Endothelial cell of umbilical vein (primary cell): Measurements from ENCODE around the gene MAPK11. TPM values are rescaled to one million over a fixed set of nuclear protein-coding genes. Genes with fewer than 3 reads are reported as not detected.

Experiments
- BruUV-seq: library from RNA; stranded (reverse); fragments of 400-500 nt; replicated peaks from 2 replicates; lab custom pipeline; 2021; lab: Mats Ljungman, UMichigan
- CTCF ChIA-PET: fragments of 300-600, 350-600 bp; sonication (Branson Sonifier 250); formaldehyde crosslinking; loops from one replicate; lab custom pipeline; 2021; ENCODE audit warnings: antibody characterized with exemption, inconsistent platforms; lab: Charles Lee
- POLR2A ChIA-PET: fragments of 300-600, 350-600 bp; sonication (Branson Sonifier 250); formaldehyde crosslinking; loops from one replicate; lab custom pipeline; 2021; ENCODE audit warnings: antibody characterized with exemption, inconsistent platforms; lab: Charles Lee
- DNase-seq: peaks from one replicate; pipeline ENCODE4 v3.0.0-alpha.2; 2011; ENCODE audit warnings: low read depth, low spot score
- FAIRE-seq: peaks from 2 replicates; lab custom pipeline; 2011; peaks lifted over from hg19 to GRCh38; lab: Jason Lieb, UNC
- H2AFZ ChIP-seq: 2 replicates; pipeline ENCODE4 v1.6.0; 2012; ENCODE audit warnings: low read depth, low read length, control low read depth, inconsistent platforms
- H3K27ac ChIP-seq: 2 replicates; pipeline ENCODE4 v1.5.1; 2011; ENCODE audit warnings: low read depth, mild to moderate bottlenecking, control low read depth, low read length, moderate library complexity; ENCODE audit not compliant: insufficient read depth
- H3K27me3 ChIP-seq, 2 experiments: 2 replicates each; pipeline versions ENCODE4 v1.6.0 to v1.6.1; 2011; ENCODE audit warnings: low read length in 2 of 2, mixed read lengths in 1 of 2; ENCODE audit not compliant: control insufficient read depth in 2 of 2, insufficient read depth in 2 of 2
- H3K36me3 ChIP-seq, 2 experiments: 2 replicates in 1 of 2; 3 replicates in 1 of 2; pipeline ENCODE4 v1.5.1; 2011; ENCODE audit warnings: low read length in 2 of 2, mild to moderate bottlenecking in 1 of 2, moderate library complexity in 1 of 2; ENCODE audit not compliant: control insufficient read depth in 2 of 2, insufficient read depth in 2 of 2; ENCODE audit errors: extremely low read depth in 1 of 2
- H3K4me1 ChIP-seq: 3 replicates; pipeline ENCODE4 v1.5.1; 2011; ENCODE audit warnings: mild to moderate bottlenecking, low read length; ENCODE audit not compliant: control insufficient read depth, insufficient read depth; ENCODE audit errors: extremely low read depth
- H3K4me2 ChIP-seq: 2 replicates; pipeline ENCODE4 v1.6.1; 2011; ENCODE audit warnings: low read length, control low read depth, mixed read lengths; ENCODE audit not compliant: insufficient read depth
- H3K4me3 ChIP-seq, 3 experiments: fragments of 200-600 bp in 1 of 3; sonication (generic), shearing (Covaris generic) in 1 of 3; replicated peaks in 1 of 3; 2 replicates each; pipeline ENCODE4 v1.5.1; 2011 to 2016; ENCODE audit warnings: control low read depth in 3 of 3, low read length in 3 of 3, mild to moderate bottlenecking in 2 of 3, inconsistent platforms in 1 of 3, low read depth in 1 of 3, moderate library complexity in 1 of 3; ENCODE audit not compliant: insufficient read depth in 1 of 3
- H3K79me2 ChIP-seq: 2 replicates; pipeline ENCODE4 v1.6.0; 2012; ENCODE audit warnings: low read length, inconsistent platforms; ENCODE audit not compliant: control insufficient read depth, insufficient read depth
- H3K9ac ChIP-seq: replicated peaks from 2 replicates; pipeline ENCODE3; 2011; ENCODE audit warnings: low read length, control low read depth; ENCODE audit not compliant: insufficient read depth; ENCODE audit errors: extremely low read depth
- H3K9me1 ChIP-seq: replicated peaks from 3 replicates; pipeline ENCODE4 v1.6.0; 2011; ENCODE audit warnings: mild to moderate bottlenecking, low read length; ENCODE audit not compliant: control insufficient read depth, insufficient read depth; ENCODE audit errors: extremely low read depth
- H3K9me3 ChIP-seq: replicated peaks from 2 replicates; pipeline ENCODE4 v1.5.1; 2012; ENCODE audit warnings: low read length, inconsistent platforms; ENCODE audit not compliant: control insufficient read depth, insufficient read depth
- H4K20me1 ChIP-seq: replicated peaks from 2 replicates; pipeline ENCODE3; 2011; ENCODE audit warnings: mild to moderate bottlenecking, low read length; ENCODE audit not compliant: control insufficient read depth, insufficient read depth; ENCODE audit errors: extremely low read depth
- CTCF ChIP-seq, 2 donors: IDR thresholded peaks; 1 replicate in 1 of 2; 2 replicates in 1 of 2; pipeline ENCODE4 v1.5.1; 2011; ENCODE audit warnings: low read length in 2 of 2, mild to moderate bottlenecking in 2 of 2, moderate library complexity in 2 of 2, control low read depth in 1 of 2, inconsistent platforms in 1 of 2, low read depth in 1 of 2; ENCODE audit not compliant: insufficient read depth in 1 of 2; ENCODE audit errors: extremely low read depth in 1 of 2
- EZH2 ChIP-seq: IDR thresholded peaks from 2 replicates; pipeline ENCODE4 v1.6.1; 2012; ENCODE audit warnings: borderline replicate concordance, low read depth, mild to moderate bottlenecking, moderate library complexity, low read length, inconsistent platforms; ENCODE audit not compliant: severe bottlenecking
- FOS ChIP-seq: IDR thresholded peaks from 2 replicates; pipeline ENCODE4 v1.6.1; 2011; ENCODE audit warnings: mild to moderate bottlenecking, low read length, moderate library complexity, borderline replicate concordance; ENCODE audit not compliant: insufficient read depth
- GATA2 ChIP-seq: IDR thresholded peaks from 2 replicates; pipeline ENCODE4 v1.7.0; 2011; ENCODE audit warnings: low read depth, mild to moderate bottlenecking, moderate library complexity, mixed read lengths, low read length; ENCODE audit not compliant: insufficient read length, insufficient read depth
- JUN ChIP-seq: IDR thresholded peaks from 2 replicates; pipeline ENCODE4 v1.6.1; 2011; ENCODE audit warnings: borderline replicate concordance, low read depth; ENCODE audit not compliant: insufficient read length, insufficient read depth
- MYC ChIP-seq: IDR thresholded peaks from one replicate; pipeline ENCODE4 v1.6.1; 2011; ENCODE audit warnings: mild to moderate bottlenecking, low read depth, low read length
- POLR2AphosphoS5 ChIP-seq: IDR thresholded peaks from 2 replicates; pipeline ENCODE4 v1.6.1; 2012; ENCODE audit warnings: low read depth, mild to moderate bottlenecking, control low read depth, low read length, moderate library complexity; ENCODE audit not compliant: insufficient read depth
- dilution Hi-C: fragments of 300-500 bp; cut with MboI; formaldehyde crosslinking; loops from one replicate; pipeline ENCODE4 v1.15.0; 2019; ENCODE audit warnings: low sequenced_read_pairs; ENCODE audit not compliant: extremely low pct_ligation_motif_present
- intact Hi-C: fragments of 100-400 bp; cut with micrococcal nuclease; formaldehyde crosslinking; loops from one replicate; pipeline ENCODE4 v1.10.0; 2022
- polyA plus RNA-seq, 4 experiments: library from polyadenylated mRNA; depleted of rRNA in 3 of 4; stranded (reverse) in 3 of 4; unstranded in 1 of 4; fragments of >200 nt; gene quantifications; 2 replicates each; pipeline versions ENCODE4 v1.2.1 to v1.2.3, GENCODE V29; 2011 to 2012; ENCODE audit warnings: missing spikeins in 1 of 4
- total RNA-seq: library from RNA; stranded (reverse); gene quantifications from 2 replicates; pipeline ENCODE4 v1.2.3, GENCODE V29; 2021

The MAPK11 gene
- total and polyA plus RNA-seq, 2 donors (not counting 3 experiments of a cell fraction or from before 2014, with no cell fraction given): 22.8 to 26.3 TPM

GRCh38 chr22:50278461-50278860, 8.3 kb upstream of the MAPK11 start:
- ChIA-PET POLR2A (no interaction called here), CTCF (no interaction called here)
- DNase-seq: no peak
- H3K9ac ChIP-seq: no peak overlapping the region
- no peaks in the 10 kb centered on the region for H3K9me3 ChIP-seq
- BruUV-seq: no TSS peak
- H3K9me1 ChIP-seq: no peaks in the 10 kb centered on the region
- H3K36me3 ChIP-seq: peaks cover 38 to 69% of the 10 kb centered on the region in 2 experiments
- no peak overlapping the region for H3K4me3 ChIP-seq
- TF ChIP-seq GATA2 (no peak), FOS (no peak), POLR2AphosphoS5 (no peak), EZH2 (no peak), MYC (no peak), JUN (no peak)
- peaks cover 2% of the 10 kb centered on the region for H3K4me1 ChIP-seq
- no peak overlapping the region for H3K4me2 ChIP-seq
- intact Hi-C loops: no loop called here
- dilution Hi-C loops: no loop called here
- H2AFZ ChIP-seq: no peak overlapping the region
- no peaks in the 10 kb centered on the region for H4K20me1 ChIP-seq
- FAIRE-seq: no peak
- no peaks in the 10 kb centered on the region for H3K27me3 ChIP-seq
- H3K79me2 ChIP-seq: no peaks in the 10 kb centered on the region
- H3K27ac ChIP-seq: no peak overlapping the region

- dilution Hi-C loops: no loop called here
- Histone ChIP-seq H3K27me3 (no peaks in the 10 kb centered on the region), H3K27ac (no peak overlapping the region), H3K36me3 (peaks cover 34 to 64% of the 10 kb centered on the region in 2 experiments), H4K20me1 (no peaks in the 10 kb centered on the region), H3K4me3 (no peak overlapping the region), H3K79me2 (no peaks in the 10 kb centered on the region), H3K9me1 (no peaks in the 10 kb centered on the region), H3K4me2 (no peak overlapping the region), H3K4me1 (peaks cover 2% of the 10 kb centered on the region), H3K9ac (no peak overlapping the region), H3K9me3 (no peaks in the 10 kb centered on the region), H2AFZ (no peak overlapping the region)
- DNase-seq (no peak), FAIRE-seq (no peak)
- TF ChIP-seq CTCF (IDR thresholded peaks at IDR 0.05; ENCODE audit: extremely low read depth in 1 of 2, insufficient read depth in 1 of 2, low read depth in 1 of 2, low read length in 2 of 2): no peak
- no TSS peak for BruUV-seq
- intact Hi-C loops: no loop called here
- ChIA-PET POLR2A (no interaction called here), CTCF (no interaction called here)
Measured at GRCh38 chr22:50277761-50278160, 7.6 kb upstream of the MAPK11 start.
